Activated naive CD4-positive, alpha-beta T cell treated with anti-CD3 and anti-CD28 coated beads, Interleukin-2, amount 50 U/mL, for 24 hours (primary cell): ENCODE measurements around the gene ASB1.
"Not testable (repeated sequence)": the region's sequence is repeated elsewhere in the genome, so short reads cannot be mapped to it uniquely, and the experiment has no call there.

ENCODE experiments used
- H3K27ac Mint-ChIP-seq: one replicate; pipeline ENCODE4 v1.8.0; 2021; ENCODE audit warnings: mild to moderate bottlenecking, mixed read lengths
- H3K27me3 Mint-ChIP-seq: one replicate; pipeline ENCODE4 v1.8.0; 2021; ENCODE audit warnings: mixed read lengths
- H3K36me3 Mint-ChIP-seq: one replicate; pipeline ENCODE4 v1.8.0; 2021; ENCODE audit warnings: mixed read lengths
- H3K4me1 Mint-ChIP-seq: one replicate; pipeline ENCODE4 v1.8.0; 2021; ENCODE audit warnings: mixed read lengths
- H3K4me3 Mint-ChIP-seq: one replicate; pipeline ENCODE4 v1.8.0; 2021; ENCODE audit warnings: mild to moderate bottlenecking, mixed read lengths
- H3K9me3 Mint-ChIP-seq: one replicate; pipeline ENCODE4 v1.8.0; 2021; ENCODE audit warnings: mixed read lengths

ASB1 gene

GRCh38 chr2:238442257-238442656 is 15.5 kb downstream of the ASB1 start:
- peaks cover 28% of the 10 kb centered on the region for H3K36me3 Mint-ChIP-seq
- not testable (repeated sequence) for H3K27me3 Mint-ChIP-seq, H3K9me3 Mint-ChIP-seq, H3K4me3 Mint-ChIP-seq
- H3K4me1 Mint-ChIP-seq: peaks cover 61% of the 10 kb centered on the region
- peak overlapping the region; percentile 35 for H3K27ac Mint-ChIP-seq

DNA sequence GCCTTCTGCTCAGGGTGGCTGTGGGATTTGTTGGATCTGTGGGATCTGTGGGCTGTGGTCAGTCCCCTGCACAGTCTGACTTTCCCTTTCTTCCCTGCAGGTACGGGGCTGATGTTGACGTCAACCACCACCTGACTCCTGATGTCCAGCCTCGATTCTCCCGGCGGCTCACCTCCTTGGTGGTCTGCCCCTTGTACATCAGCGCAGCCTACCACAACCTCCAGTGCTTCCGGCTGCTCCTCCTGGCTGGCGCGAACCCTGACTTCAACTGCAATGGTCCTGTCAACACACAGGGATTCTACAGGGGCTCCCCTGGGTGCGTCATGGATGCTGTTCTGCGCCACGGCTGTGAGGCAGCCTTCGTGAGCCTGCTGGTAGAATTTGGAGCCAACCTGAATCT is 17.5 kb downstream of the ASB1 start:
- peaks cover 22% of the 10 kb centered on the region for H3K36me3 Mint-ChIP-seq
- no peaks in the 10 kb centered on the region for H3K27me3 Mint-ChIP-seq
- peaks cover 46% of the 10 kb centered on the region for H3K4me1 Mint-ChIP-seq
- H3K27ac Mint-ChIP-seq: no peak overlapping the region
- no peaks in the 10 kb centered on the region for H3K9me3 Mint-ChIP-seq
- H3K4me3 Mint-ChIP-seq: no peak overlapping the region

- Mint-ChIP-seq H3K36me3 (peaks cover 17% of the 10 kb centered on the region), H3K4me1 (peaks cover 32% of the 10 kb centered on the region), H3K27ac (no peak overlapping the region), H3K27me3 (no peaks in the 10 kb centered on the region), H3K9me3 (no peaks in the 10 kb centered on the region), H3K4me3 (no peak overlapping the region)
Observed at GRCh38 chr2:238445409-238446190, 18.9 kb downstream of the ASB1 start.

- H3K36me3 Mint-ChIP-seq: peaks cover 12% of the 10 kb centered on the region
- no peak overlapping the region for H3K4me3 Mint-ChIP-seq
- H3K9me3 Mint-ChIP-seq: no peaks in the 10 kb centered on the region
- no peaks in the 10 kb centered on the region for H3K27me3 Mint-ChIP-seq
- peaks cover 26% of the 10 kb centered on the region for H3K4me1 Mint-ChIP-seq
- peak overlapping the region; percentile 3 for H3K27ac Mint-ChIP-seq
Observed at GRCh38 chr2:238446371-238446770, 19.6 kb downstream of the ASB1 start.

DNA sequence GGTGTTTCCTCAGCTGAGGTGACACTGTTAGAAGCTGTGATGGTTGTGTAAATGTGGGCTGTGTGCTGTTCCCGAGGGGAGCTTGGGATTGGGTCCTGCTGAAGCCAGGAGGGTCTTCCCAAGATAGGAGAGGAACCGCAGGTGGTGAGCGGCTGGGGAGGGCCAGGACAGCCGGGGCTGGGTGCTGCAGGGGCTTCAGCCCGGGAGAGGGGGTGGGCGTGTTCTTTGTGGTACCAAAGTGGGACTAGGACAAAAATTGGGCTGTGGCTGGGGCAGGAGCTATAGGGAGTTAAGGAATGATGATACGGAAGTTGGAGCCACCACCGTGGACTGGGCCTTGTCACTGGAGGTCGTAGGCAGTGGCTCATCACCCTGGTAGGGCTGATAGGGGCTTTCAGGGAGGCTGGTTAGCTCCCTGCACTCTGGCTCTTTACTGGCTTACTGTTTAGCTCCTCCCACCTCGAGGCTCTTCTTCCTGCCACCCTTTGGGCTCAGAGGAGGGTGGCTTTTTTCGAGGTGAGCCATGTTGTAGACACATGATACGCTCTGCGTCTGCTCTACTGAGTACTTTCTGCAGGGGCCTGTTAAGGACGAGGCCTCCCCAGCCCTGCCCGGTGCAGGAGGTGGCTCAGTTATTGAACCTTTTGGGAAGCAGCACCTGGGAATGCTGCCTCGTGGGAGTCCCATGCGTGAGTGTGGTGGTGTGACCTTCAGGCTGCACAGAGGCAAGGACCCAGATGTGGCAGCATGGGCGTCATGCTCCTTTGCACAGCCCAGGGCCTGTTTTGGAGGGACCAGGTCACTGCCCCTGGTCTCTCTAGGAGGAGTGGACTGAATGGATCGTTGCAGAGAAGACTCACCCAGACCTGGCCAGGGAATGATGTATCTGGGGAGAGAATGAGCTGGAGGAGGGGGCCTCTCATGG is 21.6 kb downstream of the ASB1 start:
- Mint-ChIP-seq H3K4me3 (no peak overlapping the region), H3K36me3 (peaks cover 16% of the 10 kb centered on the region), H3K27ac (peak overlapping the region; percentile 17), H3K9me3 (no peaks in the 10 kb centered on the region), H3K4me1 (peaks cover 7% of the 10 kb centered on the region), H3K27me3 (no peaks in the 10 kb centered on the region)

DNA sequence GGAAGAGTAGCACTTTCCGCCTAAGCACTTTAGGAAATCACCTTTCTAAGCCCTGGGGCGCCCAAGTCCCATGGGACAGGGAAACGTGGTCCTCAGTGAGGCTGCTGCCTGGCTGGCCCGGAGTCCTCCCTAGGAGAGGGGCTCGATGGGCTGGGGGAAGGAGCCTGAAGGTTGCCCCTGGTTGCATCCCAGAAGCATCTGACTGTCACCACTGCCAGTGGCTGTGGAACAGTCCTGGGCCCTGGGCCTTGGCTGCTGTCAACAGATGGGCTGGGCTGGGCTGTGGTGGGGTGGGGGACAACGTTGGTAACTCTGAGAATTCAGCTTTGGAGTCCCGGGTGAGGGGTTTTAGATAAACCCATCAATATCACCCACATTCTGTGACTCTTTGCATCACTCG is 22.5 kb downstream of the ASB1 start:
- Mint-ChIP-seq H3K27ac (peak overlapping the region; percentile 23), H3K4me1 (no peaks in the 10 kb centered on the region), H3K9me3 (no peaks in the 10 kb centered on the region), H3K36me3 (peaks cover 16% of the 10 kb centered on the region), H3K27me3 (no peaks in the 10 kb centered on the region), H3K4me3 (no peak overlapping the region)

GRCh38 chr2:238449909-238450417 is 23.2 kb downstream of the ASB1 start:
- Mint-ChIP-seq H3K27me3 (no peaks in the 10 kb centered on the region), H3K4me1 (no peaks in the 10 kb centered on the region), H3K36me3 (peaks cover 13% of the 10 kb centered on the region), H3K9me3 (no peaks in the 10 kb centered on the region), H3K27ac (no peak overlapping the region), H3K4me3 (no peak overlapping the region)

- no peaks in the 10 kb centered on the region for H3K4me1 Mint-ChIP-seq
- H3K36me3 Mint-ChIP-seq: peaks cover 13% of the 10 kb centered on the region
- no peaks in the 10 kb centered on the region for H3K27me3 Mint-ChIP-seq
- no peak overlapping the region for H3K27ac Mint-ChIP-seq
- H3K4me3 Mint-ChIP-seq: no peak overlapping the region
- no peaks in the 10 kb centered on the region for H3K9me3 Mint-ChIP-seq
Observed at GRCh38 chr2:238450440-238450861, 23.7 kb downstream of the ASB1 start.

GRCh38 chr2:238453842-238454241 is 27.1 kb downstream of the ASB1 start:
- Mint-ChIP-seq H3K36me3 (peaks cover 7% of the 10 kb centered on the region), H3K27ac (no peak overlapping the region), H3K27me3 (no peaks in the 10 kb centered on the region), H3K4me3 (no peak overlapping the region), H3K9me3 (peaks cover 6% of the 10 kb centered on the region), H3K4me1 (no peaks in the 10 kb centered on the region)

- no peak overlapping the region for H3K4me3 Mint-ChIP-seq
- H3K9me3 Mint-ChIP-seq: peaks cover 6% of the 10 kb centered on the region
- H3K36me3 Mint-ChIP-seq: peaks cover 7% of the 10 kb centered on the region
- H3K4me1 Mint-ChIP-seq: no peaks in the 10 kb centered on the region
- H3K27me3 Mint-ChIP-seq: no peaks in the 10 kb centered on the region
- H3K27ac Mint-ChIP-seq: no peak overlapping the region
Observed at GRCh38 chr2:238456449-238456848, 29.7 kb downstream of the ASB1 start.

- Mint-ChIP-seq H3K27me3 (no peaks in the 10 kb centered on the region), H3K9me3 (peaks cover 6% of the 10 kb centered on the region), H3K36me3 (peaks cover 5% of the 10 kb centered on the region), H3K27ac (no peak overlapping the region), H3K4me3 (no peak overlapping the region), H3K4me1 (no peaks in the 10 kb centered on the region)
Observed at GRCh38 chr2:238456970-238457926, 30.5 kb downstream of the ASB1 start.

- Mint-ChIP-seq H3K27ac (no peak overlapping the region), H3K9me3 (peaks cover 6% of the 10 kb centered on the region), H3K4me1 (peaks cover 1% of the 10 kb centered on the region), H3K27me3 (no peaks in the 10 kb centered on the region), H3K36me3 (no peaks in the 10 kb centered on the region), H3K4me3 (no peak overlapping the region)
Observed at GRCh38 chr2:238457927-238458324, 31.2 kb downstream of the ASB1 start.

GRCh38 chr2:238458651-238459050 is 31.9 kb downstream of the ASB1 start:
- Mint-ChIP-seq H3K36me3 (no peaks in the 10 kb centered on the region), H3K4me3 (no peak overlapping the region), H3K9me3 (peaks cover 6% of the 10 kb centered on the region), H3K27ac (no peak overlapping the region), H3K4me1 (peaks cover 4% of the 10 kb centered on the region), H3K27me3 (no peaks in the 10 kb centered on the region)

- Mint-ChIP-seq H3K4me1 (peaks cover 4% of the 10 kb centered on the region), H3K36me3 (no peaks in the 10 kb centered on the region), H3K4me3 (no peak overlapping the region), H3K27me3 (no peaks in the 10 kb centered on the region), H3K27ac (no peak overlapping the region), H3K9me3 (peaks cover 6% of the 10 kb centered on the region)
Observed at GRCh38 chr2:238459081-238459629, 32.4 kb downstream of the ASB1 start.

DNA sequence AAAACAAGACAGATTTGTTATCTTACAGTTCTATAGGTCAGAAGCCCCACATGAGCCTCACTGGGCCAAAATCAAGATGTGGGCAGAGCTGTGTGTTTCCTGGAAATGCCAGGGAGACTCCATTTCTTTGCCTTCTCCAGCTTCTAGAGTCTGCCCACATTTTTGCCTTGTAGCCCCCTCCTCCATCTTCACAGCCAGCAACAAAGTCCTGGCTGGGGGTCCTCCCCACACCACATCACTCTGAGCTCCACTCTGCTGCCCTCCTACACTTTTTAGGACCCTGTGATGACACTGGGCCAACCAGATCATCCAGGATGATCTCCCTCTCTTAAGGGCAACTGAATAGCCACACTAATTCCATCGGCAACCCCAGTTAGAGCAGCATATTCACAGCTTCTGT is 34.3 kb downstream of the ASB1 start:
- H3K9me3 Mint-ChIP-seq: peaks cover 6% of the 10 kb centered on the region
- H3K4me3 Mint-ChIP-seq: no peak overlapping the region
- H3K27me3 Mint-ChIP-seq: no peaks in the 10 kb centered on the region
- no peak overlapping the region for H3K27ac Mint-ChIP-seq
- H3K36me3 Mint-ChIP-seq: no peaks in the 10 kb centered on the region
- peaks cover 4% of the 10 kb centered on the region for H3K4me1 Mint-ChIP-seq
